NCI-H510A (cell line): ENCODE results near the gene P4HA2.

Experiments
- DNase-seq: peaks from one replicate; lab custom pipeline; 2025; lab: John Stamatoyannopoulos, UW

Gene P4HA2

GRCh38 chr5:132223861-132224260 is 3.8 kb downstream of the P4HA2 start:
- DNase-seq, result no peak

DNA sequence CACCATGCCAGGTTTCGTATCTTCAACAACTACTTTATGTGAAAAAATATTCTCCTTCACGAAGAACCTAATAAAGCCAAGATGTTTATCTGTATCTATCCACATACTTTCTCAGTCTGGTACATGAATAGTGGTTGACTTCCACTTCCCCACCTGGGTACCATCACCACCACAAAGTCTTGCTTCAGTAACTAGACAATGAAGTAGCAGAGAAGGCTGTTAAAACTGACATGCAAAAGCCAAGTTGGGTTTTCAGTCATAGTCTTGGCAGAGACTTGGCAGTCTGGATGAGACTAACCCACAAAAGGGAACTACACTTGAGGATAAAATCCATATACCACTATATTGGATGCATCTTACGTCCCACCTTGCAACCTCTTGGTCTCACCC is 5.0 kb downstream of the P4HA2 start:
- no peak for DNase-seq

DNA sequence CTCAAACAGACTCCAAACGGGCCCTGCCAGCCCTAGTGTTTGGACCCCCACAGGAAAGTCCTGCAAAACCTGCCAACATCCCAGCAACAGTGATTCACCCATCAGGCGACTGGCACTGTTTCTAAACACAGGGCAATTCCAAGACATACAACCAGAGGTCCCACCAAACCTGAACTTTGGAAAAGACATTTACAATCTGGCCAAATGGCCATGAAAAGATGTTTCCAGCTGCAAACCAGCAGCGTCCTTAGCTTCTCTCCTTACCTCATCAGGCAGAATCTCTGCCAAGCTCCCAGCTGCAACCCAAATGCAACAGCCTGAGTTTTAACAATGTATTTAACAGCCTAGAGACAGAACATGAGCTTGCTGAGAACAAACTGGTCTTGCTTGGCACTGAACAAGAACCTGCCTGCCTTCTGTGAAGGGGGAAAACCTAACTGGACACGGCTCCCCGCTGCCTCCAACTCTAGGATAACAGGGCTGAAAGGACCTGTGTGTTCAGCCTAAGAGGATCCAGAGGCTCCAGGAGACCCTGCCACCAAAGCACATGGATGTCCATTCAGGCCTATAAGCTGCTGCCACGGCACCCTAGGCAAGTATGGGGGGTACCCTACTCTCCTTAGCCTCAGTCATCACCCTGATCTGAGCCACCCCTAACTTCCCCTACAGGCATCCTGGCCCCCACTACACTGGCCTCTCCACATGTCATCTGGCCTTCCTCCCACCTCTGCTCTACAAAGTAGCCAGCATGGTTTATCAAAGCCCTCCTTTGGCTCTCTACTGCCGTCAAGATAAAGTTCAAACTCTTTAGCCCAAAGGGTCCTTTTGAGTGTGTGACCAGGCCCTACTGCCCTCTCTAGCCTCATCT is 5.6 kb downstream of the P4HA2 start:
- DNase-seq, result no peak

DNA sequence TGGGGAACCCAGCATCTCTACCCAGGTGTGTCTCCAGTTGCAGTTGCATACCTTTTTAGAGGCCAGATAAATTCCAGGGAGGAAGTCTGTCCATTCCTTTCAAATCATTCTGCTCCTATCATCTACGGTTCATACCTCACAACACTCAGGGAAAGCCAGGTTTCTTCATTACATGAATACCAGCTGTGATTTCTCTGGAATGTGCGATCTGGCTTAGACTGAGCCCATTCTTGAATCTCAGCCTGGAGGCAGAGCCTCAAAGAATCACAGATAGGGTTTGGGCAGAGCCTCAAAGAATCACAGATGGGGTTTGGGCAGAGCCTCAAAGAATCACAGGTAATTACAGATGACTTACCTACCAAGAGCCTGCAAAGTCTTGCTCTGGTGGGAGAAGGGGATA is 7.2 kb downstream of the P4HA2 start:
- DNase-seq, result no peak

DNA sequence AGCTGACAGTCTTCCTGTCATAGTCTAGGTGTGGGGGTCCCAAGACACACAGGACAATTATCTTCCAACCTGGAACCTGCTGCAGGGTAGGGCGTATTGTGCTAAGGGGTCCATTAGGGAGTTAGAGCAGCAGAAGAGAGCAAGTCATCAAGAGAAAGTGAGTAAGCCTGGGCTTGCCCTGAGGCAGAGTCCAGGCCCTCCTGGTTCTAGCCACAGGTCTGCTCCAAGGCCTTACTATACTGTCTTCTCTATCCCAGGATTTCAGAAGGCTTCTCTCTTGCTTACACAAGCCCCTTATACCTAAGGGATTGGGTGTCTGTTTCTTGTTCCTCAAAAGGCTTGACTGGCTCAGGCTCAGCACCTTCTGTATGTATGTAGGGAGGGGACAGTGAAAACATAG is 7.7 kb downstream of the P4HA2 start:
- no peak for DNase-seq

GRCh38 chr5:132219289-132219970 is 8.2 kb downstream of the P4HA2 start:
- no peak for DNase-seq

GRCh38 chr5:132218321-132218720 is 9.3 kb downstream of the P4HA2 start:
- DNase-seq, result no peak

- no peak for DNase-seq
Measured at GRCh38 chr5:132215329-132215728, 12.3 kb downstream of the P4HA2 start.

DNA sequence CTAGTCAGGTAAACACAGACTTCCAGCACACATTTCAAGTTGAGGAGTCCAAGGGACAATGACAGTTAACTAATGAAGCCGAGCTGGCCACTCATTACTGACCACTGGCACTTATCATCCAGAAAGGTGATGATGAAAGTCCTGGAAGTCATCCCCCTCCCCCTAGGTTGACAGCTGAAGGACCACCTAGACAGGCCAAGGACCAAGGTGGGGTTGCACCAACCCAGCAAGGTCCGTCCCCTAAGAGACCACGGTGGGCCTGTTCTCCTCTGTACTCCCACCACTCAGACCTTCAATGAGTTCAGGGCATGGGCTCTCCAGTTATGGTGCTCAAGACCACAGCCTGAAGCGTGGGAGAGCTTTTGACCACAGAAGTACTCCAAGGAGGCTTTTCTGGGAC is 13.2 kb downstream of the P4HA2 start:
- DNase-seq, result no peak

DNA sequence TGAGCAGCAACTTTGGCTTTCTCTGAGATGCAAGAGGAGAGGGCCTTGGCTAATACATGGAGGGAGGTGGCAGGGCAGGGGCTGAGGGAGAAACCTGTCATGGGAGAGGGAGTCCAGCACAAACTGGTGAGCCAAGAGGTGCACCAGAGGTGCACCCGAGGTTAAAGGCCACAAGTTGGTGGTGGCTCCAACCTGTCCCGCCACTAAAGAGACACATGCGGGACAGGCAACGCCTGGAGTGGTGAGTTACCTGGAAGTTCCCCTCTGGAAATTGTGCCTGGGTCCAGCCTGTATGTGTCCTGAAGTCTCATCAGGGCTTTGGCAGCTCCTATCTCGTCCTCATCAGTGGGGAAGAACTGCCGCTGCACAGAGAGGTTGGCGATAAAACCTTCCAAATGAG is 14.0 kb downstream of the P4HA2 start:
- no peak for DNase-seq

DNA sequence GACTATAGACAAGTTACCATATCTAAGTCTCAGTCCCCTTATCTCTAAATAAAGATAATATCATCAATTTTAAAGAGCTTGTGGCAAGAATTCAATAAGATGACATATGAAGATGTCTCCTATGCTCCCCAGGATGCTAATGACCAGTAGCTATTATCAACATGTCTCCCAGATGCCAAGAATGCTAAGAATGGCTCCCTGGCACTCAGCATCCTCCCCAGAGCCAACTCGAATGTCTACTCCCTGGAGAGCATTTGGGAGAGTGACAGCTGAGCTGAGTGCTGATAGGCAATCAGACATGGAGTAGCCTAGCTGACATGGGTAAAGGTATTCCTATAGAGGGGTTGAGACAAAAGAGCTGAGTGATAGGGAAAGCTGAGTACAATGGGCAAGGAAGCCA is 15.9 kb downstream of the P4HA2 start:
- DNase-seq, result no peak

DNA sequence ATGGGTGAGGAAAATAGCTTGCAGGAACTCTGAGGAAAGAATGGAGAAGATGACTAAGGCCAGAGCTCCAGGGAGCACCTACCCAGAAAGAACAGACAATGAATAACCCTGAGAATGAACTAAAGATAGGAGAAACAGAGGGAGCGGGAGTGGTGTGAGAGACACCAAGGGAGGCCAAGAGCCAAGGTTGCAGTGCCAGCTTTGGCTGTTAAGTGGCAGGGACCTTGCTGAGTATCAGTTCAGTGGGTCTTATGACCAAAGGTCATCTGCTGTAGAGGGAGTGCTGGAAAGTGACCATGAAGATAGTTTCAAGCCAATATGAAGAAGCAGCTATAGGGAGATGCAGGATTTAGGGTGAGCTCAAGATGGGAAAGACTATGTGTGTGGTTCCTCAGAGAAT is 16.7 kb downstream of the P4HA2 start:
- no peak for DNase-seq

DNA sequence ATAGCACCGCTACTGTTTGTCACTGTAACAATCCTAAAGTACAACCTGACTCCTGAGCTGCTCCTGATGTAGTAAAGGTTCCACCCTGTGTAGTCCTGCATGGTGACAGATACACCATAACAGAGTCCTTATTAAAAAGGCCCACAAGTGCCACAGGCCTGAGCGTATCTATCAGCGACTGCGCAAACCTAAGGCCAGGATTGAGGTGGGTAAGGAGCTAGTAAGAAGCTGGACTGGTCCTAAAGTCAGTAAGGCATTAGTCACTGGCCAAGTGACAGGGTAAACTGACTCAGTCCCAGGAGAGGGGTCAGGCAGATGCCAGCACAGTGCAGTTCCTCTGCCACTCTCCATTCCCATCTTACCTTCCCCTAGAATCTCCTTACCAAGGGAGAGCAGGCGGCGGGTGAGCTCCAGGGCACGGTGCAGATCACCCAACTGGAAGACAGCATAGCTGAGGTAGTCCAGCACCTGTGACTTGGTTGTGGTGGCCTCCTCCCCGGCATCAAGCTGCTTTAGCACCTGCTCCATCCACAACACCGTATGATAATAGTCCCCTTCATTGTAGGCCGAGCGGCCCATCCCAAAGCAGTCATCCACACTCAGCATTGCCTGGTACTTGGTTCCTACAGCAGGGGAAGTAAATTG is 17.6 kb downstream of the P4HA2 start:
- no peak for DNase-seq

DNA sequence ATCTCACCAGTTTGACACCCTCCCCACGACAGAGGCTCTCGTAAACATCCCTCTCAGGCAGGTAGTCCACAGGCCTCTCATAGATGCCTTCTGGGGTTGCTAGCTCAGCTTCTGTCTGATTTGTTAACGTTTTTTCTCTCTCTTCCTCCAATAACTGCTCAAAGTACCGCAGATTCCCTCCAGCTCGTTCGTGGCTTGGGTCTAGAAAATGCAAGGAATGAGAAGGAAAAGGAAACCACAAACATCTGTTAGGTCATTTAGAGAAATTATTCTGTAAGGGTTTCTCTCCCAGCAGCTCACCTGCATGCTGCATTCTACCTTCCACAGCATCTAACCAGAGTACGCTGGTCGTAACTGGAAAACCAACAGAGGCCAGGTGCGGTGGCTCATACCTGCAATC is 18.5 kb downstream of the P4HA2 start:
- DNase-seq, result no peak

- no peak for DNase-seq
Measured at GRCh38 chr5:132207778-132208177, 19.9 kb downstream of the P4HA2 start.

GRCh38 chr5:132206782-132207181 is 20.9 kb downstream of the P4HA2 start:
- no peak for DNase-seq

DNA sequence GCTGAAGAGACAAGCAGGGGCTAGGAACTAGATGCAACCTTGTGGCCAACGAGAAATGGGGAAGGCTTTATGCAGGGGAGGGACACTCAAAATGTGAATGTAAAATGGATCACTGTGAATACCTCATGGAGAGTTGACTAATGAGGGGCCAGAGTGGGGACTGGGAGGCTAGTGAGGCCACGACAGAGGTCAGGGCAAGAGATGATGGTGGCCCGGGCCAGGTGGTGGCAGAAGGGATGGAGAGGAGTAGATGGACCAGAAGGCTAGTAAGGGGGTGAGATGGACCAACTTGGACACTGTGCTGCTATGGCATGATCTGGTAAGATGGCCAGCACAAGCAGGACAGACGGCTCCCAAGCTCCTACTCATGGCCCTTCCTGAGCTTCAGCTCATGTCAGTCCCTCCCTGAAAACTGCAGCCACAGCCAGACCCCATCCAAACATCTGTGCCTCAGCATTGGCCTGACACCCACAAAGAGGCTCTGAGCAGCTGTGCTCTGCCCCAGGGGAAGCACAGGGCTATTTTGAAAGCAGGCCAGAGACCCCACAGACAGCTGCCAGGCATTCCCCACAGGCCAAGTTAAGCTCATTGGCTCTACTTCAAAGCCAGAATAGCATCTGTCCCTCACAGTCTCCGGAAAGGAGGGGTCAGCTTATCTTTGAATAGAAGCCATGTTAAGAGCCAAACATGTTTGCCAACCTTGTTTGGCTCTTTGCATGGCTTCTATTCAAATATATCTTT is 22.1 kb downstream of the P4HA2 start:
- DNase-seq, result no peak

DNA sequence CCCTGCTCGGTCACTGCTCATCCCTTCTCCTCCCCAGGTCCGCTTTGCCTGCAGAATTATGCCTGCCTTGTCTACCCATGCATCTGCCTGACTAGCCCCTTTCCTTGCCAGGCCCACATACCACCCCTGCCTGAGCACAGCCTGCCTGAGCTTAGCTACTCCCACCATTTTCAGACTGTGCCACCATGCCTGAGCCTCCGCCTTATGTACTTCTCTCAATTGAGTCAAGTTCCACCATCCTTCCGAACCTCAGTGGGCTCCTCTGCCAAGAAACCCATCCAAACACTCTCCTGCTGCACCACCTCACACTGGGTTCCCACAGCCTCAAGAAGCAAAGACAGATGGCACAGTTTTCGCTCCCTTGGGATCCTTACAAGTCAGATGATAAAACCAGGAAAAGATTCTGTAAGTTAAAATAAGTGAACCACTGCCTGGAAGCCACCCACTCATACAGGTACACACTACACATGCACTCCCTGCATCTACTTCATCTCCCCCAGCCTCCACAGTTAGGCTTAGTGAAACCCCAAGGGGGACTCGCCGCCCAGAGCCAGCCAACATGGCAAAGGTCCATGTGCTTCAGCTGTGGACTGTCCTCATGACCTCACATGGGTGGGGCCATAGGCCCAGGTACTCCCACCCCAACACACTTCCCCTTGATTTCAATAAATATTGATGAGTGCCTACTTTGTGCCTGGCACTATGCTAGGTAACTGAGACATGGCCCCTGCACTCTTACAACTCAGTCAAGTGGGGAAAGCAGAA is 23.1 kb downstream of the P4HA2 start:
- DNase-seq, result no peak

DNA sequence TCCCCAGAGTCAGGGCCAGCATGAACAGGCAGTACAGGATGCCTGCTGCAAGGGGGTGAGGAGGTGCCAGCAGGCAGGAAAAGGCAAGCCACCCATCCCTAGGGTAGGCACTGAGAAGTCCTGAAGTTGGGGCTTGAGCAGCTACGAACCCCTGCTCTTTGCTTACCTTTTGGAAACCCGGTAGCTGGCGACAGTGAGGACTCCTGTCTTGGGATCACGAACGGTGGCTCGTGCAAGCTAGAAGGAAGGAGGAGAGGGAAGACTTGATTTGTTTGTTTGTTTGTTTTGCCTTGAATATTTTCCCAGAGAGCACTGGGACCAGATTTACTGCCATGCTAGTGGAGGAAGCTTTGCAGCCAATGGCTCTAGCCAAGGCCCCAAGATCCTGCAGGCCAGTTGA is 23.7 kb downstream of the P4HA2 start:
- no peak for DNase-seq

GRCh38 chr5:132203464-132203818 is 24.2 kb downstream of the P4HA2 start:
- no peak for DNase-seq

GRCh38 chr5:132202711-132203463 is 24.8 kb downstream of the P4HA2 start:
- DNase-seq, result no peak
